Sigmoid colon (tissue), 7 donors: ENCODE data around the gene C9orf153. TPM values are rescaled to one million over a fixed set of nuclear protein-coding genes. Genes with fewer than 3 reads are reported as not detected.
A peak's percentile ranks its signal among the peaks of the same experiment; 100 is the strongest.

ENCODE experiments used
- DNase-seq: peaks from one replicate; pipeline ENCODE4 v3.0.0-alpha.2; 2019
- H3K27ac ChIP-seq, 4 donors: fragments of 200-600 bp; sonication (generic); one replicate each; pipeline ENCODE4 v1.5.1; 2016 to 2019; ENCODE audit warnings: mild to moderate bottlenecking in 1 of 4
- H3K27me3 ChIP-seq, 3 donors: fragments of 200-600 bp; sonication (generic); one replicate each; pipeline ENCODE4 v1.5.1; 2019; ENCODE audit warnings: mild to moderate bottlenecking in 1 of 3
- H3K36me3 ChIP-seq, 4 donors: fragments of 200-600 bp; sonication (generic); one replicate each; pipeline ENCODE4 v1.5.1; 2016 to 2019
- H3K4me1 ChIP-seq, 4 donors: fragments of 200-600 bp; sonication (generic); one replicate each; pipeline ENCODE4 v1.5.1; 2017 to 2019
- H3K4me3 ChIP-seq, 4 donors: fragments of 200-600 bp; sonication (generic); one replicate each; pipeline ENCODE4 v1.5.1; 2017 to 2019; ENCODE audit warnings: mild to moderate bottlenecking in 2 of 4, moderate library complexity in 1 of 4
- H3K9me3 ChIP-seq, 4 donors: fragments of 200-600 bp in 3 of 4; sonication (generic) in 3 of 4; one replicate each; pipeline versions ENCODE4 v1.5.1 to v1.6.1; 2013 to 2019
- EP300 ChIP-seq, 4 donors: sonication (generic); formaldehyde crosslinking; IDR thresholded peaks; one replicate each; pipeline ENCODE4 v1.6.1; 2017; ENCODE audit warnings: antibody characterized with exemption in 4 of 4
- POLR2A ChIP-seq, 2 donors: fragments of 450-650 bp; IDR thresholded peaks; one replicate each; pipeline ENCODE4 v1.6.1; 2016; ENCODE audit warnings: antibody characterized with exemption in 2 of 2, mild to moderate bottlenecking in 2 of 2, moderate library complexity in 2 of 2
- POLR2AphosphoS5 ChIP-seq, 4 donors: sonication (generic); formaldehyde crosslinking; IDR thresholded peaks; one replicate each; pipeline ENCODE4 v1.6.1; 2017; ENCODE audit warnings: antibody characterized with exemption in 4 of 4
- WGBS, 2 donors: extraction: QIAGEN DNeasy Blood & Tissue Kit; methylation state at CpG; one replicate each; pipeline ENCODE4 v1.1.7; 2013; 5-methylcytosine and 5-hydroxymethylcytosine counted together
- intact Hi-C: fragments of 100-400 bp; cut with DNase I; formaldehyde crosslinking; loops from one replicate; pipeline ENCODE4 v1.15.1; 2023
- polyA plus RNA-seq, 3 donors: library from polyadenylated mRNA; stranded (reverse); fragments of 200-250 nt; gene quantifications; one replicate each; pipeline ENCODE4 v1.2.3, GENCODE V29; 2013
- total RNA-seq, 4 donors: library from RNA; depleted of rRNA; stranded (reverse); fragments of >200 nt; gene quantifications; one replicate each; pipeline ENCODE4 v1.1.0, GENCODE V29; 2016
- TF ChIP-seq, protein P1 (sequence below), 4 experiments: fragments of 450-650 bp in 3 of 4; fragments of 200-600 bp in 1 of 4; IDR thresholded peaks; one replicate each; pipeline ENCODE4 v1.5.1; 2016 to 2019; ENCODE audit warnings: antibody characterized with exemption in 4 of 4, mild to moderate bottlenecking in 3 of 4, moderate library complexity in 2 of 4
- donor health status: healthy with polysubstance abuse.
- donor health status: Bipolar disorder and iron deficiency.
- donor health status: healthy.

The C9orf153 gene
- total and polyA plus RNA-seq, 7 donors = 0.09 to 0.99 (median 0.27) TPM; not detected in 4

DNA sequence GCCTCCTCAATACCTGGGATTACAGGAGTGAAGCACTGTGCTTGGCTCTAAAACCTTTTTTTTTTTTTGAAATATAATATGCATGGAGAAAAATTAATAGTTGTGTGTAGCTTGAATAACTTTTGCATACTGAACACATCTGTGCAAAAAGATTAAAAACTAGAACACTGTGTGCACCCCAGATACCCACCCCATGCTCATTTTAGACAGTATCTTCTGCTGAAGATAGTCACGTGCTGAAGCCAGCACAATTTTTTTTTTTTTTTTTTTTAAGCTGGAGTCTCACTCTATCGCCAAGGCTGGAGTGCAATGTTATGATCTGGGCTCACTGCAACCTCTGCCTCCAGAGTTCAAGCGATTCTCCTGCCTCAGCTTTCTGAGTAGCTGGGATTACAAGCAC is 39.9 kb downstream of the C9orf153 start:
- H3K27me3 ChIP-seq = no peaks in the 10 kb centered on the region
- H3K4me1 ChIP-seq = no peaks in the 10 kb centered on the region
- H3K9me3 ChIP-seq = no peaks in the 10 kb centered on the region
- intact Hi-C loops = no loop called here
- no peak overlapping the region for H3K4me3 ChIP-seq
- H3K27ac ChIP-seq = no peak overlapping the region
- TF ChIP-seq, protein P1, sequence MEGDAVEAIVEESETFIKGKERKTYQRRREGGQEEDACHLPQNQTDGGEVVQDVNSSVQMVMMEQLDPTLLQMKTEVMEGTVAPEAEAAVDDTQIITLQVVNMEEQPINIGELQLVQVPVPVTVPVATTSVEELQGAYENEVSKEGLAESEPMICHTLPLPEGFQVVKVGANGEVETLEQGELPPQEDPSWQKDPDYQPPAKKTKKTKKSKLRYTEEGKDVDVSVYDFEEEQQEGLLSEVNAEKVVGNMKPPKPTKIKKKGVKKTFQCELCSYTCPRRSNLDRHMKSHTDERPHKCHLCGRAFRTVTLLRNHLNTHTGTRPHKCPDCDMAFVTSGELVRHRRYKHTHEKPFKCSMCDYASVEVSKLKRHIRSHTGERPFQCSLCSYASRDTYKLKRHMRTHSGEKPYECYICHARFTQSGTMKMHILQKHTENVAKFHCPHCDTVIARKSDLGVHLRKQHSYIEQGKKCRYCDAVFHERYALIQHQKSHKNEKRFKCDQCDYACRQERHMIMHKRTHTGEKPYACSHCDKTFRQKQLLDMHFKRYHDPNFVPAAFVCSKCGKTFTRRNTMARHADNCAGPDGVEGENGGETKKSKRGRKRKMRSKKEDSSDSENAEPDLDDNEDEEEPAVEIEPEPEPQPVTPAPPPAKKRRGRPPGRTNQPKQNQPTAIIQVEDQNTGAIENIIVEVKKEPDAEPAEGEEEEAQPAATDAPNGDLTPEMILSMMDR (IDR thresholded peaks at IDR 0.05) = no peak
- TF ChIP-seq POLR2A (IDR thresholded peaks at IDR 0.05) (no peak), POLR2AphosphoS5 (IDR thresholded peaks at IDR 0.05) (no peak), EP300 (IDR thresholded peaks at IDR 0.05) (no peak)
- no peak for DNase-seq
- WGBS, 2 donors = 87 to 88% methylated on average over 3 of the region's 3 CpGs
- H3K36me3 ChIP-seq = no peaks in the 10 kb centered on the region

- Histone ChIP-seq H3K27me3 (no peaks in the 10 kb centered on the region), H3K4me3 (no peak overlapping the region), H3K9me3 (no peaks in the 10 kb centered on the region), H3K36me3 (no peaks in the 10 kb centered on the region), H3K27ac (no peak overlapping the region), H3K4me1 (no peaks in the 10 kb centered on the region)
- TF ChIP-seq POLR2AphosphoS5 (IDR thresholded peaks at IDR 0.05) (no peak), POLR2A (IDR thresholded peaks at IDR 0.05) (no peak), EP300 (IDR thresholded peaks at IDR 0.05) (no peak)
- TF ChIP-seq, protein P1 (IDR thresholded peaks at IDR 0.05) = no peak
- intact Hi-C loops = no loop called here
- no peak for DNase-seq
- WGBS, 2 donors = 66 to 82% methylated on average over 7 of the region's 7 CpGs
These were observed 42.2 kb downstream of the C9orf153 start for GRCh38 chr9:86217076-86217755.

- no peak for DNase-seq
- 84 to 94% methylated on average over 5 of the region's 5 CpGs for WGBS, 2 donors
- H3K4me1 ChIP-seq = peaks cover 0 to 3% (median 0%) of the 10 kb centered on the region in 4 donors
- H3K4me3 ChIP-seq = no peak overlapping the region
- H3K27me3 ChIP-seq = no peaks in the 10 kb centered on the region
- no peaks in the 10 kb centered on the region for H3K9me3 ChIP-seq
- TF ChIP-seq, protein P1 (IDR thresholded peaks at IDR 0.05) = no peak
- TF ChIP-seq EP300 (IDR thresholded peaks at IDR 0.05) (no peak), POLR2A (IDR thresholded peaks at IDR 0.05) (no peak), POLR2AphosphoS5 (IDR thresholded peaks at IDR 0.05) (no peak)
- no peaks in the 10 kb centered on the region for H3K36me3 ChIP-seq
- H3K27ac ChIP-seq = no peak overlapping the region
- intact Hi-C loops = no loop called here
These were observed 52.3 kb downstream of the C9orf153 start for GRCh38 chr9:86207193-86207592.

GRCh38 chr9:86202338-86202882 is 57.0 kb downstream of the C9orf153 start:
- no peak overlapping the region for H3K27ac ChIP-seq
- H3K4me3 ChIP-seq = no peak overlapping the region
- no peak for TF ChIP-seq POLR2A (IDR thresholded peaks at IDR 0.05)
- TF ChIP-seq EP300 (IDR thresholded peaks at IDR 0.05) = no peak
- TF ChIP-seq, protein P1 (IDR thresholded peaks at IDR 0.05) = peak in 3 of 4 experiments; percentile 44 to 78 (median 65)
- no peak for TF ChIP-seq POLR2AphosphoS5 (IDR thresholded peaks at IDR 0.05)
- WGBS, 2 donors = 20 to 27% methylated on average over 5 of the region's 5 CpGs
- peaks cover 0 to 6% (median 0%) of the 10 kb centered on the region in 4 donors for H3K4me1 ChIP-seq
- no peaks in the 10 kb centered on the region for H3K36me3 ChIP-seq
- no peaks in the 10 kb centered on the region for H3K9me3 ChIP-seq
- no peaks in the 10 kb centered on the region for H3K27me3 ChIP-seq
- no peak for DNase-seq
- intact Hi-C loops = loop anchor here (2.0 to 5.0 kb wide), 2 partner anchors 80 to 104 kb away; partner anchors contain the start of genes GOLM1 and ISCA1
